ENCODE measurements around the gene ASCC3. TPM values are rescaled to one million over a fixed set of nuclear protein-coding genes. Genes with fewer than 3 reads are reported as not detected.

Gene ASCC3
- total RNA-seq, 1 experiment from 2014 or later = 79.3 TPM

GRCh38 chr6:100554228-100554627, 326.9 kb downstream of the ASCC3 start:
- H3K9me3 ChIP-seq (replicated peaks) = no peaks in the 10 kb centered on the region
- no peaks in the 10 kb centered on the region; the same call in 1 of the 2 replicates for H3K36me3 ChIP-seq
- H3K27ac ChIP-seq = no peak overlapping the region
- H3K27me3 ChIP-seq = no peaks in the 10 kb centered on the region
- peaks cover 4% of the 10 kb centered on the region for H3K4me1 ChIP-seq
- DNase-seq = no peak
- H3K4me3 ChIP-seq = no peak overlapping the region

- Histone ChIP-seq H3K36me3 (no peaks in the 10 kb centered on the region; the same call in 1 of the 2 replicates), H3K9me3 (replicated peaks) (no peaks in the 10 kb centered on the region), H3K27ac (no peak overlapping the region), H3K4me1 (peaks cover 6% of the 10 kb centered on the region), H3K4me3 (no peak overlapping the region), H3K27me3 (no peaks in the 10 kb centered on the region)
- no peak for DNase-seq
These were observed 327.9 kb downstream of the ASCC3 start for GRCh38 chr6:100553243-100553642.

DNA sequence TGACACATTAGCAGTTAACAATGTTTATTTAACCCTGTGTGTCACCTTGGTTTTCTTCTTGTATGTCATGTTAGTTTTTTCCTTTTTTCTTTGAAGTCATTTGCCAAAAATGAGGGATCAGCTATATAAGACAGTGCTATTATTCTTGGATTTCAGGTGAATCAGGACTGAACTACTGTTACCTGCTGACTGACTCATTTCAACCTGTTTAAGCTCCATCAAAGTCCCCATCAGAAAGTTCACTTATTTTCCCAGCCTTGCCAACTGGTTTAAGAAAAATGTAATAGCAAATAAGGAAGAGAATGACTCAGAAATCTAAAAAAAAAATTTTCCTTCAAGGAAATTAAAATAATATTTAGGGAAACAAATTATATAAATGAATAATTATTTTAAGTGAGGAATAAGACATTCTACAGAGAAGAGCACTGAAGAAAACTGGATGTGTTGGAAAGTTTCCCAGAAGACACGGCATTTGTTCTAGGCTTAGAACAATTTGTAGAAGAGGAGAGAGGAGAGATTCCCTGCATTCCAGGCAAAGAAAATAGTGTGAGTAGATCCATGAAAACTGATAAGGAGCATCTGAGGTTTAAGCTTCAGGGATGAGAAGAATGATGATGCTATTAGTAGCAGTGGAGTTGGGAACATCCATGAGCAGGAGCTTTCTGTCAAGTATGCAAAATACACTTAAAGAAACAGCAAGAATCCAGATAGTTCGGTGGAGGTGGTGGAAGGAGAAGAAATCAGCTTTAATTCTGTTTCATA, 331.5 kb downstream of the ASCC3 start:
- Histone ChIP-seq H3K4me1 (peaks cover 6% of the 10 kb centered on the region; the same call in 1 of the 2 replicates), H3K4me3 (no peak overlapping the region), H3K27me3 (no peaks in the 10 kb centered on the region), H3K27ac (no peak overlapping the region), H3K9me3 (replicated peaks) (no peaks in the 10 kb centered on the region), H3K36me3 (no peaks in the 10 kb centered on the region)
- no peak for DNase-seq

DNA sequence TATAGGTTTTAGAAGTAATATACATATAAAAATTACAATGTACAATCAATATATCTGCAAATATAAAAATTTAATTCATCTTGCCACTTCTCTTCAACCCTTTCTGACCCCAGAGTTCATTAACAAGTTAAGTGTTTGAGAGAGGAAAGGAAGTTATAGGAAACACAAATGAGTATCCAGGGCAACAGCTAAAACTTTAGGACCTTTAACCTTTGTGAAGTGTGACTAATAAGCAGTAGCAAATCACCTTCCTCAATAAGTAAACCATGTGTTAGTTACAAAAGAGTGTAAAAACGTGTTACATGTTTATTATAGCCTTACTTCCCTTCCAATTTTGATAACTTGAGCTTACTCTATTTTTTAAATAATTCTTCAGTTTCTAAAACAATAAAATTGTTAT, 343.0 kb downstream of the ASCC3 start:
- no peak for DNase-seq
- peaks cover 16% of the 10 kb centered on the region for H3K36me3 ChIP-seq
- 0 out of 2 replicates have a peak, but pooled peaks cover 3% of the 10 kb centered on the region for H3K4me1 ChIP-seq
- H3K4me3 ChIP-seq = no peak overlapping the region
- no peaks in the 10 kb centered on the region for H3K27me3 ChIP-seq
- H3K9me3 ChIP-seq (replicated peaks) = no peaks in the 10 kb centered on the region
- H3K27ac ChIP-seq = no peak overlapping the region

DNA sequence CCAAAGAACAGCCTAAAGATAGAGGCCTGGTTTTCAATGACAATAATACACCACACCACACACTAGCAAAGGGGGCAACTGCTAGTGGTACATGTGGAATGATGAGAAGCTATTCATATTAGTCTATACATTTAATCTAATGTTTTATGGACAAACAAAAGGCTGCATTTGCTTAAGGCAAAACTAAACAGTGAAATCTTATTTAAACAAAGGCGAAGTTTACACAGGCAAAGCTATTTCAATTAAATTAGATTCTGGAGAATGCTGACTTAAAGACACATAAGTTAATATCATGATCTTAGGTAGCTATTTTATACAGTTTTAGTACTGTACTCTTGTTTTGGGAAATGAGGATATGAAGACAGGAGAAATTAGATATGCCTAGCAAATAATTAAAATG, 362.5 kb downstream of the ASCC3 start:
- Histone ChIP-seq H3K4me3 (no peak overlapping the region), H3K27ac (no peak overlapping the region), H3K4me1 (no peaks in the 10 kb centered on the region), H3K9me3 (replicated peaks) (no peaks in the 10 kb centered on the region), H3K27me3 (no peaks in the 10 kb centered on the region), H3K36me3 (peaks cover 5% of the 10 kb centered on the region)
- DNase-seq = no peak

GRCh38 chr6:100517633-100518032, 363.5 kb downstream of the ASCC3 start:
- Histone ChIP-seq H3K36me3 (peaks cover 12% of the 10 kb centered on the region), H3K27me3 (no peaks in the 10 kb centered on the region), H3K27ac (no peak overlapping the region), H3K9me3 (replicated peaks) (no peaks in the 10 kb centered on the region), H3K4me1 (no peaks in the 10 kb centered on the region; the same call in 1 of the 2 replicates), H3K4me3 (no peak overlapping the region)
- no peak for DNase-seq

DNA sequence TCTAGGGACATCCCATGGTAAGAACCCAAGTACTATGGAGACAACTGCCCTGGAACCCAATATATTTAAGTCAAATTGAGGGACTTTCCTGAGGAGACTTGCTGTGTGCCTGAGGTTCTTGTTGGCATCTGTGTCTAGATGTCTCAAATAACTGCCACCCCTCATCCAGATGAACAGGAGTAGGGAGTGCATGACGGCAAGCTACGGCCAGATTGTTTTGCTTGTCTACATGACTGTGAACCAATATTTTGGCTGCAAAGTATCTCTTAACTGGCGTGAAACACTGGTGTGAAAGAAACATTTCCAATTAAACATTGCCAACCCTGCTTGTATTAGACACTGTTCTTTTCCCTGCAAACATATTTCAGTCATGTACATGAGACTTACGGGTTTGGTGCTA, 364.0 kb downstream of the ASCC3 start:
- no peak for DNase-seq
- no peaks in the 10 kb centered on the region; the same call in 1 of the 2 replicates for H3K4me1 ChIP-seq
- H3K9me3 ChIP-seq (replicated peaks) = no peaks in the 10 kb centered on the region
- no peaks in the 10 kb centered on the region for H3K27me3 ChIP-seq
- no peak overlapping the region for H3K4me3 ChIP-seq
- H3K27ac ChIP-seq = no peak overlapping the region
- H3K36me3 ChIP-seq = peaks cover 17% of the 10 kb centered on the region

GRCh38 chr6:100514660-100515059, 366.5 kb downstream of the ASCC3 start:
- no peak for DNase-seq
- H3K27ac ChIP-seq = no peak overlapping the region
- H3K4me3 ChIP-seq = no peak overlapping the region
- H3K9me3 ChIP-seq (replicated peaks) = no peaks in the 10 kb centered on the region
- H3K4me1 ChIP-seq = no peaks in the 10 kb centered on the region; the same call in 1 of the 2 replicates
- H3K27me3 ChIP-seq = no peaks in the 10 kb centered on the region
- peaks cover 22% of the 10 kb centered on the region for H3K36me3 ChIP-seq

DNA sequence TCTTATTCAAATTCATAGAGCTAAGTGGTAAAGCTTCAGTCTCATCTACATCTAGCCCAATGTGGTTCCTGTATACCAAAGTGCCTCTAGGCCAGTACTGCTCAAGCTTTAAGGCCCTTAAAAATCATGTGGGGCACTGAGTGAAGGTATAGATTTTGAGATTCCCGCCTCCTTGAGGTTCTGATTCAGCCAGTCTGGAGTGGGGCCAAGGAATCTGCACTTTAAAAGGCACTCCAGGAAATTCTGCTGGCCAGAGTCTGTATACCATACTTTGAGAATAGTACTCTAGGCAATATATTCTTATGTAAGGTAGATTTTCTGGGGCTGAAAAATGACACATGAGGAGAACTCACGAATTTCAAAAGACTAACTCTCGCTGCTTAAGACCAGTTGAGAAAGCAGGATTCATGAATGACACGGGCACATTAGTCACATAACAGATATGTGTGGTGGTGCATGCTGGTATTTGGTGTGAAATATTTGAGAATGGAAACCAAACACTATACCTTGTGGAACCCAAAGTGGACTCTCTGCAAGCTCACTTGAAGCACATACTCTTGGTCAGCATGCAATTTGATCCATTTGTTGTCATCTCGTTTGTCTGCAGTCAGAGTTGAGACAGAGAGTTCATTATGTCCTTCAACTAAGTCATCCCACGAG, 368.8 kb downstream of the ASCC3 start:
- no peaks in the 10 kb centered on the region for H3K9me3 ChIP-seq (replicated peaks)
- no peaks in the 10 kb centered on the region for H3K27me3 ChIP-seq
- no peak overlapping the region for H3K4me3 ChIP-seq
- no peak overlapping the region for H3K27ac ChIP-seq
- DNase-seq = no peak
- peaks cover 44% of the 10 kb centered on the region for H3K36me3 ChIP-seq
- H3K4me1 ChIP-seq = no peaks in the 10 kb centered on the region; the same call in 1 of the 2 replicates

DNA sequence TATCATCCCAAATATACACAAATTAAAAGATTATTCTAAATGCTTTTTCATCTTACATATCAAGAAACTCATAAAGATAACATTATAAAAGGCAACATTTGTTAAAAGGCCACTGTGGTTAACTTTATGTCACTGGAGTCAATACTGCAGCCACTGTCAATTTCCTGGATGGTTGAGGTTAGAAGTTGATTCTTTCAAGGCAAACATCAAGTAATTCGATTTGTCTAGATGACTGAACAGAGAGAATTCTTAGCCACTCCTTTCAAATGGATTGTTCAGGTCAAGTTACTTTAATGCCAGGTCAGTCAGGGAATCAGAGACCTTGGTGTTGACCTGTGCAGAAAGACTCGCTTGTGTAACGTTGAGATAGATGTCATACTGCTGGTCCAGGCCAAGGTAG, 372.0 kb downstream of the ASCC3 start:
- H3K9me3 ChIP-seq (replicated peaks) = no peaks in the 10 kb centered on the region
- DNase-seq = no peak
- H3K36me3 ChIP-seq = peaks cover 42% of the 10 kb centered on the region
- no peaks in the 10 kb centered on the region for H3K27me3 ChIP-seq
- H3K4me1 ChIP-seq = no peaks in the 10 kb centered on the region; the same call in 1 of the 2 replicates
- no peak overlapping the region for H3K4me3 ChIP-seq
- H3K27ac ChIP-seq = no peak overlapping the region

GRCh38 chr6:100506651-100507050, 374.5 kb downstream of the ASCC3 start:
- no peak overlapping the region for H3K4me3 ChIP-seq
- no peaks in the 10 kb centered on the region for H3K9me3 ChIP-seq (replicated peaks)
- H3K36me3 ChIP-seq = peaks cover 25% of the 10 kb centered on the region
- DNase-seq = no peak
- H3K4me1 ChIP-seq = no peaks in the 10 kb centered on the region
- H3K27ac ChIP-seq = no peak overlapping the region
- H3K27me3 ChIP-seq = no peaks in the 10 kb centered on the region

GRCh38 chr6:100504786-100505737, 376.1 kb downstream of the ASCC3 start:
- no peak overlapping the region for H3K4me3 ChIP-seq
- H3K9me3 ChIP-seq (replicated peaks) = no peaks in the 10 kb centered on the region
- H3K27me3 ChIP-seq = no peaks in the 10 kb centered on the region
- no peaks in the 10 kb centered on the region for H3K4me1 ChIP-seq
- H3K36me3 ChIP-seq = peaks cover 25% of the 10 kb centered on the region
- H3K27ac ChIP-seq = no peak overlapping the region
- DNase-seq = no peak

GRCh38 chr6:100503043-100503705, 378.0 kb downstream of the ASCC3 start:
- Histone ChIP-seq H3K27ac (no peak overlapping the region), H3K9me3 (replicated peaks) (no peaks in the 10 kb centered on the region), H3K27me3 (no peaks in the 10 kb centered on the region), H3K4me1 (no peaks in the 10 kb centered on the region), H3K36me3 (peaks cover 11% of the 10 kb centered on the region), H3K4me3 (no peak overlapping the region)
- DNase-seq = no peak

- H3K4me1 ChIP-seq = peaks cover 7% of the 10 kb centered on the region
- H3K9me3 ChIP-seq (replicated peaks) = no peaks in the 10 kb centered on the region
- no peak overlapping the region for H3K4me3 ChIP-seq
- no peaks in the 10 kb centered on the region for H3K36me3 ChIP-seq
- no peak for DNase-seq
- no peaks in the 10 kb centered on the region for H3K27me3 ChIP-seq
- no peak overlapping the region for H3K27ac ChIP-seq
These were observed 387.8 kb downstream of the ASCC3 start for GRCh38 chr6:100493206-100493888.
